Motor neuron (in vitro differentiated cells): ENCODE results near the gene ZNRF2. TPM values are rescaled to one million over a fixed set of nuclear protein-coding genes. Genes with fewer than 3 reads are reported as not detected.
"Not testable (repeated sequence)": the region's sequence is repeated elsewhere in the genome, so short reads cannot be mapped to it uniquely, and the experiment has no call there.

ENCODE experiments used
- ATAC-seq, 8 experiments: fragments of 200-7000 bp; cut with Tn5 transposase; replicated peaks in 6 of 8; 2 replicates each; pipeline ENCODE4 v1.8.0; 2021; ENCODE audit warnings: mild to moderate bottlenecking in 8 of 8, moderate library complexity in 8 of 8
- H3K27ac ChIP-seq, 2 donors: fragments of 250-450 bp; sonication (Bioruptor Pico); 2 replicates each; pipeline ENCODE4 v1.9.0; 2021; ENCODE audit warnings: antibody characterized with exemption in 2 of 2, mild to moderate bottlenecking in 2 of 2, moderate library complexity in 1 of 2
- H3K4me1 ChIP-seq, 2 donors: fragments of 250-450 bp; sonication (Bioruptor Pico); replicated peaks in 1 of 2; 2 replicates each; pipeline ENCODE4 v1.6.1; 2021; ENCODE audit warnings: antibody characterized with exemption in 2 of 2, mild to moderate bottlenecking in 2 of 2, moderate library complexity in 1 of 2
- H3K4me3 ChIP-seq, 5 donors: fragments of 250-450 bp; sonication (Bioruptor Pico); 2 replicates each; pipeline ENCODE4 v1.9.0; 2021; ENCODE audit warnings: antibody characterized with exemption in 5 of 5, mild to moderate bottlenecking in 5 of 5, moderate library complexity in 4 of 5
- WGBS, 10 experiments: fragments of 450-650 bp; shearing (Covaris generic); methylation state at CpG; one replicate each; pipeline ENCODE4 v1.0.0; 2022; 5-methylcytosine and 5-hydroxymethylcytosine counted together
- in situ Hi-C, 9 experiments: fragments of 400-800 bp; cut with MboI; loops; one replicate each; pipeline ENCODE4 v1.15.0; 2021; ENCODE audit warnings: low sequenced_read_pairs in 9 of 9, low pct_unique_long_range_greater_than_20kb in 2 of 9; ENCODE audit not compliant: unreplicated experiment in 9 of 9
- total RNA-seq, 8 experiments: library from RNA; unstranded; fragments of 300-600 nt; gene quantifications; 2 replicates each; pipeline versions ENCODE4 v1.2.3 to v1.2.4, GENCODE V29; 2022

The ZNRF2 gene
- total RNA-seq, 8 experiments from 2014 or later: 4.8 to 18.9 (median 7.3) TPM

- peak in 5 of 8 experiments; percentile 45 to 75 (median 70) for ATAC-seq
- Histone ChIP-seq H3K4me3 (no peak overlapping the region), H3K4me1 (peaks cover 38 to 49% of the 10 kb centered on the region in 2 donors), H3K27ac (no peak overlapping the region)
- WGBS, 10 experiments: 65 to 100% (median 83%) methylated on average over 1 to 5 of the region's 7 CpGs; no CpG with 5 or more reads in 1 of the 10 experiments
- in situ Hi-C loops: loop anchor here in 3 of 9 experiments (25.0 kb wide), 1 partner anchor 310 kb away; no protein-coding TSS in a partner anchor
Observed at GRCh38 chr7:30251708-30252329, 32.6 kb upstream of the ZNRF2 start.

- peaks cover 25 to 36% of the 10 kb centered on the region in 2 donors for H3K4me1 ChIP-seq
- H3K4me3 ChIP-seq: no peak overlapping the region
- H3K27ac ChIP-seq: no peak overlapping the region
- 7 to 100% (median 94%) methylated on average over 1 to 6 of the region's 7 CpGs; no CpG with 5 or more reads in 2 of the 10 experiments for WGBS, 10 experiments
- in situ Hi-C loops: loop anchor here in 3 of 9 experiments (25.0 kb wide), 1 partner anchor 309 kb away; no protein-coding TSS in a partner anchor
- ATAC-seq: peak in 5 of 8 experiments; percentile 35 to 85 (median 63)
Observed at GRCh38 chr7:30252885-30253795, 31.3 kb upstream of the ZNRF2 start.

GRCh38 chr7:30253796-30254165, 30.6 kb upstream of the ZNRF2 start:
- in situ Hi-C loops: loop anchor here in 3 of 9 experiments (25.0 kb wide), 1 partner anchor 309 kb away; no protein-coding TSS in a partner anchor
- Histone ChIP-seq H3K4me3 (no peak overlapping the region), H3K4me1 (peaks cover 21 to 32% of the 10 kb centered on the region in 2 donors), H3K27ac (no peak overlapping the region)
- no peak for ATAC-seq
- 0 to 75% (median 46%) methylated on average over 1 to 3 of the region's 3 CpGs; no CpG with 5 or more reads in 1 of the 10 experiments for WGBS, 10 experiments

GRCh38 chr7:30254248-30254647, 30.1 kb upstream of the ZNRF2 start:
- in situ Hi-C loops: loop anchor here in 3 of 9 experiments (25.0 kb wide), 1 partner anchor 308 kb away; no protein-coding TSS in a partner anchor

GRCh38 chr7:30254717-30255063, 29.7 kb upstream of the ZNRF2 start:
- WGBS, 10 experiments: 50 to 100% (median 85%) methylated on average over 1 to 4 of the region's 4 CpGs; no CpG with 5 or more reads in 3 of the 10 experiments
- no peak for ATAC-seq
- no peak overlapping the region for H3K4me3 ChIP-seq
- H3K4me1 ChIP-seq: peaks cover 19 to 28% of the 10 kb centered on the region in 2 donors
- H3K27ac ChIP-seq: no peak overlapping the region
- in situ Hi-C loops: loop anchor here in 3 of 9 experiments (25.0 kb wide), 1 partner anchor 308 kb away; no protein-coding TSS in a partner anchor

More at GRCh38 chr7:30254248-30254647, 30.1 kb upstream of the ZNRF2 start:
- Histone ChIP-seq H3K27ac (no peak overlapping the region), H3K4me3 (no peak overlapping the region), H3K4me1 (peaks cover 21 to 32% of the 10 kb centered on the region in 2 donors)
- ATAC-seq: no peak
- WGBS, 10 experiments: 75 to 100% (median 100%) methylated on average over 1 to 5 of the region's 5 CpGs; no CpG with 5 or more reads in 1 of the 10 experiments

- in situ Hi-C loops: loop anchor here in 3 of 9 experiments (25.0 kb wide), 1 partner anchor 307 kb away; no protein-coding TSS in a partner anchor
- H3K4me3 ChIP-seq: no peak overlapping the region
- no peak for ATAC-seq
- peaks cover 16 to 23% of the 10 kb centered on the region in 2 donors for H3K4me1 ChIP-seq
- 40 to 84% (median 70%) methylated on average over 1 to 4 of the region's 4 CpGs; no CpG with 5 or more reads in 1 of the 10 experiments for WGBS, 10 experiments
- H3K27ac ChIP-seq: no peak overlapping the region
Observed at GRCh38 chr7:30255064-30255769, 29.2 kb upstream of the ZNRF2 start.

- peaks cover 5 to 11% of the 10 kb centered on the region in 2 donors for H3K4me1 ChIP-seq
- 80 to 100% (median 88%) methylated on average over 1 to 10 of the region's 10 CpGs; no CpG with 5 or more reads in 1 of the 10 experiments for WGBS, 10 experiments
- no peak for ATAC-seq
- no peak overlapping the region for H3K4me3 ChIP-seq
- no peak overlapping the region for H3K27ac ChIP-seq
- in situ Hi-C loops: loop anchor here in 3 of 9 experiments (25.0 kb wide), 1 partner anchor 306 kb away; no protein-coding TSS in a partner anchor
Observed at GRCh38 chr7:30256349-30256858, 28.0 kb upstream of the ZNRF2 start.

- no peak overlapping the region for H3K27ac ChIP-seq
- WGBS, 10 experiments: 60 to 100% (median 87%) methylated on average over 1 of the region's 1 CpG; no CpG with 5 or more reads in 6 of the 10 experiments
- no peaks in the 10 kb centered on the region for H3K4me1 ChIP-seq
- H3K4me3 ChIP-seq: no peak overlapping the region
- ATAC-seq: no peak
- in situ Hi-C loops: loop anchor here in 4 of 9 experiments (10.0 to 25.0 kb wide), 2 partner anchors 86 to 302 kb away; no protein-coding TSS in a partner anchor
Observed at GRCh38 chr7:30260246-30260768, 24.1 kb upstream of the ZNRF2 start.

GRCh38 chr7:30263090-30263710, 21.2 kb upstream of the ZNRF2 start:
- no peaks in the 10 kb centered on the region for H3K4me1 ChIP-seq
- H3K4me3 ChIP-seq: no peak overlapping the region
- 40 to 93% (median 71%) methylated on average over 1 to 4 of the region's 4 CpGs; no CpG with 5 or more reads in 1 of the 10 experiments for WGBS, 10 experiments
- ATAC-seq: no peak
- in situ Hi-C loops: loop anchor here in 4 of 9 experiments (10.0 to 25.0 kb wide), 2 partner anchors 88 to 299 kb away; no protein-coding TSS in a partner anchor
- H3K27ac ChIP-seq: no peak overlapping the region

- ATAC-seq: no peak
- no peak overlapping the region for H3K27ac ChIP-seq
- H3K4me3 ChIP-seq: no peak overlapping the region
- no peaks in the 10 kb centered on the region for H3K4me1 ChIP-seq
- 20 to 100% (median 77%) methylated on average over 1 to 4 of the region's 4 CpGs for WGBS, 10 experiments
- in situ Hi-C loops: loop anchor here in 4 of 9 experiments (10.0 to 25.0 kb wide), 2 partner anchors 89 to 298 kb away; no protein-coding TSS in a partner anchor
Observed at GRCh38 chr7:30264052-30264451, 20.3 kb upstream of the ZNRF2 start.

GRCh38 chr7:30265189-30265588, 19.2 kb upstream of the ZNRF2 start:
- not testable (repeated sequence) for H3K27ac ChIP-seq, ATAC-seq, H3K4me3 ChIP-seq, H3K4me1 ChIP-seq
- 38 to 100% (median 95%) methylated on average over 1 to 4 of the region's 4 CpGs; no CpG with 5 or more reads in 3 of the 10 experiments for WGBS, 10 experiments
- in situ Hi-C loops: loop anchor here in 4 of 9 experiments (10.0 to 25.0 kb wide), 2 partner anchors 90 to 297 kb away; no protein-coding TSS in a partner anchor
